K562 (cell line): Measurements from ENCODE around the gene FYB1. TPM values are rescaled to one million over a fixed set of nuclear protein-coding genes. Genes with fewer than 3 reads are reported as not detected.

Experiments used
- CHD7 ChIP-seq: fragments of 200-600 bp; sonication (generic); IDR thresholded peaks from one replicate; pipeline ENCODE4 v1.6.1; 2012; ENCODE audit warnings: mild to moderate bottlenecking, low read depth, low read length, inconsistent platforms
- HNRNPLL ChIP-seq: fragments of 200-400 bp; formaldehyde crosslinking; IDR thresholded peaks from 2 replicates; pipeline ENCODE4 v1.6.1; 2017; ENCODE audit warnings: low read length, low read depth, mild to moderate bottlenecking; ENCODE audit not compliant: poor library complexity, severe bottlenecking
- KHSRP ChIP-seq: fragments of 450-650 bp; IDR thresholded peaks from 2 replicates; pipeline ENCODE4 v1.6.1; 2017
- MAFF ChIP-seq: IDR thresholded peaks from 2 replicates; pipeline ENCODE4 v1.6.1; 2012; ENCODE audit warnings: low read length, improper control_type of control experiment
- MAFK ChIP-seq: IDR thresholded peaks from 2 replicates; pipeline ENCODE4 v1.6.1; 2011; ENCODE audit warnings: low read length, improper control_type of control experiment
- PTTG1 ChIP-seq: fragments of 450-650 bp; IDR thresholded peaks from 2 replicates; pipeline ENCODE4 v1.6.1; 2016; ENCODE audit warnings: low read depth, mild to moderate bottlenecking, missing genetic modification characterization, missing compliant biosample characterization
- TAF1 ChIP-seq: IDR thresholded peaks from 2 replicates; pipeline ENCODE4 v1.6.1; 2011; ENCODE audit warnings: mild to moderate bottlenecking, low read length, moderate library complexity; ENCODE audit not compliant: insufficient read depth, control insufficient read depth, severe bottlenecking; ENCODE audit errors: extremely low read depth
- ZBTB1 ChIP-seq: sonication (generic); formaldehyde crosslinking; IDR thresholded peaks from 2 replicates; pipeline ENCODE4 v1.8.1; 2023; ENCODE audit warnings: missing genetic modification reagents, low read depth, mild to moderate bottlenecking, borderline replicate concordance
- polyA plus RNA-seq, 8 experiments: library from polyadenylated mRNA; depleted of rRNA in 4 of 8; stranded (reverse) in 5 of 8; unstranded in 3 of 8; fragments of >200 nt; fragmentation: Nextera tagmentation in 2 of 8; fragmentation: Illumina TruSeq in 1 of 8; extraction: Ambion mirVana in 2 of 8; extraction: Trizol in 1 of 8; gene quantifications; 2 replicates each; pipeline versions ENCODE4 v1.2.1 to v1.2.3, GENCODE V29; 2011 to 2014; ENCODE audit warnings: inconsistent platforms in 1 of 8, missing spikeins in 1 of 8
- total RNA-seq, 7 experiments: library from RNA; depleted of rRNA in 6 of 7; stranded (reverse); fragments of >200 nt in 6 of 7; fragmentation: Illumina TruSeq in 2 of 7; extraction: Trizol in 2 of 7; gene quantifications; 2 replicates each; pipeline versions ENCODE4 v1.2.1 to v1.2.3, GENCODE V29; 2011 to 2021; ENCODE audit warnings: low replicate concordance in 1 of 7

Gene FYB1
- total and polyA plus RNA-seq, 9 of the 15 experiments (the other 6 are each of a cell fraction or from before 2014, with no cell fraction given) = 4.7 to 31.5 (median 9.7) TPM

GRCh38 chr5:39119404-39120051, 99.8 kb downstream of the FYB1 start (continued):
- no peak for TF ChIP-seq CHD7
- TF ChIP-seq PTTG1 (tag) = no peak
- no peak for TF ChIP-seq TAF1
- TF ChIP-seq MAFF = peak; percentile 91
- TF ChIP-seq HNRNPLL = no peak
- TF ChIP-seq MAFK = peak; percentile 88
- no peak for TF ChIP-seq KHSRP
- no peak for TF ChIP-seq ZBTB1 (CRISPR knock-in tag)
